Keratinocyte (primary cell): ENCODE data around the gene SMURF1. TPM values are rescaled to one million over a fixed set of nuclear protein-coding genes. Genes with fewer than 3 reads are reported as not detected.

Experiments used
- DNase-seq: peaks from one replicate; pipeline ENCODE4 v3.0.0-alpha.2; 2011; ENCODE audit warnings: low read depth, missing footprints, low spot score
- FAIRE-seq: peaks from 2 replicates; lab custom pipeline; 2011; peaks lifted over from hg19 to GRCh38; lab: Jason Lieb, UNC
- H2AFZ ChIP-seq: 2 replicates; pipeline ENCODE4 v1.6.0; 2012; ENCODE audit warnings: low read length, control low read depth, inconsistent platforms; ENCODE audit not compliant: control insufficient read depth
- H3K27ac ChIP-seq: 2 replicates; pipeline ENCODE4 v1.5.1; 2011; ENCODE audit warnings: low read length; ENCODE audit not compliant: control insufficient read depth, insufficient read depth
- H3K27me3 ChIP-seq: 3 replicates; pipeline ENCODE4 v1.6.0; 2011; ENCODE audit warnings: low read length; ENCODE audit not compliant: control insufficient read depth, insufficient read depth; ENCODE audit errors: extremely low read depth
- H3K36me3 ChIP-seq, 2 experiments: 2 replicates in 1 of 2; 3 replicates in 1 of 2; pipeline ENCODE4 v1.5.1; 2011; ENCODE audit warnings: low read length in 2 of 2, mild to moderate bottlenecking in 1 of 2; ENCODE audit not compliant: control insufficient read depth in 2 of 2, insufficient read depth in 2 of 2; ENCODE audit errors: extremely low read depth in 1 of 2
- H3K4me1 ChIP-seq: 3 replicates; pipeline ENCODE4 v1.5.1; 2011; ENCODE audit warnings: low read length; ENCODE audit not compliant: control insufficient read depth, insufficient read depth; ENCODE audit errors: extremely low read depth
- H3K4me2 ChIP-seq: 3 replicates; pipeline ENCODE4 v1.6.0; 2011; ENCODE audit warnings: low read depth, low read length; ENCODE audit not compliant: control insufficient read depth, insufficient read depth; ENCODE audit errors: extremely low read depth
- H3K4me3 ChIP-seq, 3 experiments: fragments of 200-600 bp in 1 of 3; sonication (generic) in 1 of 3; 2 replicates in 2 of 3; 3 replicates in 1 of 3; pipeline ENCODE4 v1.5.1; 2011 to 2016; ENCODE audit warnings: low read length in 3 of 3, mild to moderate bottlenecking in 3 of 3, control low read depth in 2 of 3, inconsistent platforms in 1 of 3, low read depth in 1 of 3, mixed read lengths in 1 of 3, mixed run types in 1 of 3, moderate library complexity in 1 of 3; ENCODE audit not compliant: control insufficient read depth in 2 of 3, insufficient read depth in 2 of 3; ENCODE audit errors: extremely low read depth in 1 of 3
- H3K79me2 ChIP-seq: 2 replicates; pipeline ENCODE4 v1.6.0; 2012; ENCODE audit warnings: low read length; ENCODE audit not compliant: control insufficient read depth, insufficient read depth
- H3K9ac ChIP-seq: 3 replicates; pipeline ENCODE4 v1.6.0; 2011; ENCODE audit warnings: low read length; ENCODE audit not compliant: control insufficient read depth, insufficient read depth; ENCODE audit errors: extremely low read depth
- H3K9me1 ChIP-seq: 3 replicates; pipeline ENCODE4 v1.6.0; 2011; ENCODE audit warnings: low read length; ENCODE audit not compliant: control insufficient read depth, insufficient read depth; ENCODE audit errors: extremely low read depth
- H3K9me3 ChIP-seq: 2 replicates; pipeline ENCODE4 v1.5.1; 2012; ENCODE audit warnings: low read depth, low read length; ENCODE audit not compliant: control insufficient read depth
- H4K20me1 ChIP-seq: 3 replicates; pipeline ENCODE4 v1.6.0; 2011; ENCODE audit warnings: low read length; ENCODE audit not compliant: control insufficient read depth, insufficient read depth; ENCODE audit errors: extremely low read depth
- EZH2 ChIP-seq: IDR thresholded peaks from one replicate; pipeline ENCODE4 v1.6.1; 2012; ENCODE audit warnings: inconsistent platforms, mild to moderate bottlenecking, low read length, moderate library complexity
- dilution Hi-C: fragments of 300-500 bp; cut with MboI; formaldehyde crosslinking; loops from one replicate; pipeline ENCODE4 v1.7.0; 2020; ENCODE audit warnings: low sequenced_read_pairs; ENCODE audit not compliant: extremely low pct_ligation_motif_present
- polyA plus RNA-seq, 5 experiments: library from polyadenylated mRNA; depleted of rRNA in 3 of 5; stranded (reverse) in 3 of 5; stranded (forward) in 1 of 5; unstranded in 1 of 5; fragments of >200 nt; gene quantifications; 1 replicate in 1 of 5; 2 replicates in 3 of 5; 3 replicates in 1 of 5; pipeline versions ENCODE4 v1.2.1 to v1.2.3, GENCODE V29; 2011 to 2012; ENCODE audit warnings: missing spikeins in 2 of 5, low read depth in 1 of 5, low replicate concordance in 1 of 5
- TF ChIP-seq, protein P1 (sequence below), 3 experiments: IDR thresholded peaks in 1 of 3; conservative IDR thresholded peaks in 1 of 3; optimal IDR thresholded peaks in 1 of 3; 2 replicates in 2 of 3; 3 replicates in 1 of 3; pipeline versions ENCODE3 to v1.5.1; 2011; ENCODE audit warnings: low read length in 3 of 3, mild to moderate bottlenecking in 3 of 3, moderate library complexity in 2 of 3, control low read depth in 1 of 3, inconsistent platforms in 1 of 3; ENCODE audit not compliant: insufficient read depth in 2 of 3; ENCODE audit errors: extremely low read depth in 1 of 3

The SMURF1 gene
- polyA plus RNA-seq, 1 donor (not counting 4 experiments of a cell fraction or from before 2014, with no cell fraction given) = 22.2 TPM

DNA sequence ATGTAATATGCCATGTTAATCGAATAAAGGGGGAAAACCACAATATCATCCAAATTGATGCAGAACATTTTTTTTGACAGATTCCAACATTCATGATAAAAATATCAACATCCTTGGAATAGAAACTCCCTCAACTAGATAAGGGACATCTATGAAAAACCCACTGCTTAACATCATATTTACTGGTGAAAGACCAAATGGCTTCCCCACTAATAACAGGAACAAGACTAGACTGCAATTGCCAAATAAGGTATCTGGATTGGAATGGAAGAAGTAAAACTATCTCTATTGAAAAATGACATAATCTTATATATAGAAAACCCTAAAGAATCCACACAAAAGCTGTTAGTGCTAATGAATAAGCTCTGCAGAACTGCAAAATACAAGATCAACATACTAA is 27.8 kb downstream of the SMURF1 start:
- H3K9me3 ChIP-seq = no peaks in the 10 kb centered on the region
- no peak overlapping the region for H3K4me3 ChIP-seq
- TF ChIP-seq, protein P1, sequence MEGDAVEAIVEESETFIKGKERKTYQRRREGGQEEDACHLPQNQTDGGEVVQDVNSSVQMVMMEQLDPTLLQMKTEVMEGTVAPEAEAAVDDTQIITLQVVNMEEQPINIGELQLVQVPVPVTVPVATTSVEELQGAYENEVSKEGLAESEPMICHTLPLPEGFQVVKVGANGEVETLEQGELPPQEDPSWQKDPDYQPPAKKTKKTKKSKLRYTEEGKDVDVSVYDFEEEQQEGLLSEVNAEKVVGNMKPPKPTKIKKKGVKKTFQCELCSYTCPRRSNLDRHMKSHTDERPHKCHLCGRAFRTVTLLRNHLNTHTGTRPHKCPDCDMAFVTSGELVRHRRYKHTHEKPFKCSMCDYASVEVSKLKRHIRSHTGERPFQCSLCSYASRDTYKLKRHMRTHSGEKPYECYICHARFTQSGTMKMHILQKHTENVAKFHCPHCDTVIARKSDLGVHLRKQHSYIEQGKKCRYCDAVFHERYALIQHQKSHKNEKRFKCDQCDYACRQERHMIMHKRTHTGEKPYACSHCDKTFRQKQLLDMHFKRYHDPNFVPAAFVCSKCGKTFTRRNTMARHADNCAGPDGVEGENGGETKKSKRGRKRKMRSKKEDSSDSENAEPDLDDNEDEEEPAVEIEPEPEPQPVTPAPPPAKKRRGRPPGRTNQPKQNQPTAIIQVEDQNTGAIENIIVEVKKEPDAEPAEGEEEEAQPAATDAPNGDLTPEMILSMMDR (optimal IDR thresholded peaks at IDR 0.05 in 1 of 3, IDR thresholded peaks at IDR 0.05 in 1 of 3, conservative IDR thresholded peaks at IDR 0.05 in 1 of 3; ENCODE audit: extremely low read depth in 1 of 3, insufficient read depth in 2 of 3, low read length in 3 of 3) = no peak
- TF ChIP-seq EZH2 = no peak
- no peak overlapping the region for H3K9ac ChIP-seq
- H3K4me1 ChIP-seq = peaks cover 28% of the 10 kb centered on the region
- H3K27ac ChIP-seq = no peak overlapping the region
- dilution Hi-C loops = no loop called here
- peaks cover 97% of the 10 kb centered on the region for H3K79me2 ChIP-seq
- no peak for DNase-seq
- no peaks in the 10 kb centered on the region for H3K27me3 ChIP-seq
- peaks cover 7% of the 10 kb centered on the region for H4K20me1 ChIP-seq
- no peak overlapping the region for H3K4me2 ChIP-seq
- FAIRE-seq = no peak
- H3K9me1 ChIP-seq = peaks cover 3% of the 10 kb centered on the region
- H2AFZ ChIP-seq = no peak overlapping the region
- H3K36me3 ChIP-seq = peaks cover 0 to 4% of the 10 kb centered on the region in 2 experiments

DNA sequence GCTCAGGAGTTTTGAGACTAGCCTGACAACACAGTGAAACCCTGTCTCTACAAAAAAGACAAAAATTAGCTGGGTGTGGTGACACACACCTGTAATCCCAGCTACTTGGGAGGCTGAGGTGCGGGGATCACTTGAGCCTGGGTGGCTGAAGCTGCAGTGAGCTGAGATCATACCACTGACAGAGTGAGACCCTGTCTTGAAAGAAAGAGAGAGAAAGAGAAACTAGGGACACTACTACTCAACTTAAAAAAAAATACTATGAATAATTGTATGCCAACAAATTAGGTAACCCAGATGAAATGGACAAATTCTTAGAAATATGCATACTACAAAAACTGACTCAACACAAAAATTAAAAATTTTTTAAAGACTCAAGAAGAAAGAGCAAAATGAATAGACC is 28.5 kb downstream of the SMURF1 start:
- Histone ChIP-seq H3K4me3 (no peak overlapping the region), H3K4me2 (no peak overlapping the region), H3K79me2 (peaks cover 98% of the 10 kb centered on the region), H3K9me3 (no peaks in the 10 kb centered on the region), H3K27me3 (no peaks in the 10 kb centered on the region), H3K36me3 (peaks cover 0 to 4% of the 10 kb centered on the region in 2 experiments), H4K20me1 (peaks cover 11% of the 10 kb centered on the region), H2AFZ (no peak overlapping the region), H3K4me1 (peaks cover 29% of the 10 kb centered on the region), H3K9me1 (peaks cover 6% of the 10 kb centered on the region), H3K27ac (no peak overlapping the region), H3K9ac (no peak overlapping the region)
- no peak for TF ChIP-seq EZH2
- TF ChIP-seq, protein P1 (optimal IDR thresholded peaks at IDR 0.05 in 1 of 3, IDR thresholded peaks at IDR 0.05 in 1 of 3, conservative IDR thresholded peaks at IDR 0.05 in 1 of 3; ENCODE audit: extremely low read depth in 1 of 3, insufficient read depth in 2 of 3, low read length in 3 of 3) = no peak
- no peak for FAIRE-seq
- dilution Hi-C loops = no loop called here
- no peak for DNase-seq
